Measurements from ENCODE around the gene PIGQ. TPM values are rescaled to one million over a fixed set of nuclear protein-coding genes. Genes with fewer than 3 reads are reported as not detected.
"Not testable (repeated sequence)": the region's sequence is repeated elsewhere in the genome, so short reads cannot be mapped to it uniquely, and the experiment has no call there.

The PIGQ gene
- total and polyA plus RNA-seq, 2 donors, result 14.4 to 65.4 TPM

DNA sequence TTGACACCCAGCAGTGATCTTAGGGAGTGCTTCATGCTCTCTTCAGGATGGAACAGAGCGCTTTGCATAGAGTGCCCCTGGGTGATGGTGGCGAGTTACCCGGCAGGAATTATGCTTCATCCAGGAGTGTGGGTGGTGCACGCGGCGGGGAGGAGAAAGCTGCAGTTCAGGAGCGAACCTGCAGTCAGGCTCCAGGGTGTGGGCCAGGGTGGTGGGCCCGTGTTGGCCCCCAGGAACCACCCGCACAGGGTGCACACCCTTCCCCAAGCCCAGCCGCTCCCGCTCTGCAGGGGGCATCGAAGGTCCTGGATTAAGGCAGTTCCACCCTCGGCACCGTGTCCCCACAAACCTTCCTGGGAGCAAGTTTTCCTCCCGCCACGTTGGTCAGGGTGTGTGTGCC is 24.0 kb downstream of the PIGQ start:
- Histone ChIP-seq H3K9me3 (ENCODE audit: control insufficient read depth in 2 of 2, insufficient read depth in 1 of 2, low read length in 1 of 2) (peaks cover 0 to 3% of the 10 kb centered on the region in 2 donors), H3K27me3 (ENCODE audit: control insufficient read depth in 2 of 2, insufficient read depth in 1 of 2, low read length in 1 of 2) (no peaks in the 10 kb centered on the region), H3K4me3 (ENCODE audit: low read length in 2 of 2) (no peak overlapping the region), H3K4me1 (ENCODE audit: control insufficient read depth in 2 of 2, insufficient read depth in 2 of 2, low read length in 2 of 2) (peaks cover 17 to 55% of the 10 kb centered on the region in 2 donors), H3K36me3 (ENCODE audit: control insufficient read depth in 2 of 2, insufficient read depth in 2 of 2, low read length in 1 of 2) (peaks cover 30 to 33% of the 10 kb centered on the region in 2 donors), H3K27ac (ENCODE audit: low read depth in 1 of 2, low read length in 1 of 2) (peak overlapping the region in 1 of 2 donors; percentile 44)
- WGBS, result 95% methylated on average over 16 of the region's 16 CpGs
- DNase-seq (ENCODE audit: low read depth in 6 of 9, low spot score in 9 of 9), result no peak

GRCh38 chr16:595094-595528 is 25.3 kb downstream of the PIGQ start:
- H3K4me3 ChIP-seq (ENCODE audit: low read length in 2 of 2), result no peak overlapping the region
- DNase-seq (ENCODE audit: low read depth in 6 of 9, low spot score in 9 of 9), result peak in 1 of 9 donors; percentile 37
- H3K27ac ChIP-seq (ENCODE audit: low read depth in 1 of 2, low read length in 1 of 2), result no peak overlapping the region
- H3K27me3 ChIP-seq (ENCODE audit: control insufficient read depth in 2 of 2, insufficient read depth in 1 of 2, low read length in 1 of 2), result no peaks in the 10 kb centered on the region
- peaks cover 17 to 57% of the 10 kb centered on the region in 2 donors for H3K4me1 ChIP-seq (ENCODE audit: control insufficient read depth in 2 of 2, insufficient read depth in 2 of 2, low read length in 2 of 2)
- peaks cover 0 to 3% of the 10 kb centered on the region in 2 donors for H3K9me3 ChIP-seq (ENCODE audit: control insufficient read depth in 2 of 2, insufficient read depth in 1 of 2, low read length in 1 of 2)
- H3K36me3 ChIP-seq (ENCODE audit: control insufficient read depth in 2 of 2, insufficient read depth in 2 of 2, low read length in 1 of 2), result peaks cover 35 to 42% of the 10 kb centered on the region in 2 donors
- WGBS, result 88% methylated on average over 18 of the region's 18 CpGs

DNA sequence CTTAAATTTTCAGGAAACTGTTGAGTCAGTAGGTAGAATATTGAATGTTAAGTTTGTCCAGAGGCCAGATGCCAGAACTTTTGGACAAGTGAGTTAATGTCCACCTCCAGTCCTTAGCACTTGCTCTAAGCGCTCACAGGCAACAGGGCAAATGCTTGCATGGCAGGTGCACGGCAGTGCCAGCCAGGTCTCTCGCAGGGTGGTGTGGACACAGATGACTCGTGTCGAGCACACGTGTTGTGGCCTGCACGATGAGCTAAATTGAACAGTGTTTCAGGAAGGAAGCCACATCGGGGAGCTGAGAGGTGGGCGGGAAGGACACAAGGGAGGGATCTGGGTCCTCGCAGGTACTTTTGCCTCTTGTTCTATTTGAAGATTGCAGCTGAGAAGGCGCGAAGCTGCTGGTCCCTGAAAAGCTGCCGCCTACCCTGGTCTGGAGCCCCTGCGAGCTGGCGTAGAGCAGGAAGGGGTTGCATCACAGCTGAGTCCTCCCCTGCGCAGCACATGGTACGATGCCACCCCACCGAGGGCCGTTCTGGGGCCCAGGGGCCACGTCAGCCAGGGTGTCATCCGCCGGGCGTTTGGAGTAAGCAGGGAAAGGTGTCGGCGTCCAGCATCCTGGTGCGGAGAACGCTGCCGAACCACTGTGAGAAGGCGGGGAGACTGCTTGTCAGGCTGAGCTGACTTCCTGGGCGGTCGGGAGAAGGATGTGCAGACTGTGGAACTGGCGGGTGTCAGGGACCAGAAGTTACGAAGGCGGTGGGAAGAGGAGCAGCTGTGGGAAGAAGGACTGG is 26.4 kb downstream of the PIGQ start:
- Histone ChIP-seq H3K4me3 (ENCODE audit: low read length in 2 of 2) (no peak overlapping the region), H3K36me3 (ENCODE audit: control insufficient read depth in 2 of 2, insufficient read depth in 2 of 2, low read length in 1 of 2) (peaks cover 35 to 42% of the 10 kb centered on the region in 2 donors), H3K9me3 (ENCODE audit: control insufficient read depth in 2 of 2, insufficient read depth in 1 of 2, low read length in 1 of 2) (no peaks in the 10 kb centered on the region), H3K27me3 (ENCODE audit: control insufficient read depth in 2 of 2, insufficient read depth in 1 of 2, low read length in 1 of 2) (no peaks in the 10 kb centered on the region), H3K27ac (ENCODE audit: low read depth in 1 of 2, low read length in 1 of 2) (peak overlapping the region in 1 of 2 donors; percentile 4), H3K4me1 (ENCODE audit: control insufficient read depth in 2 of 2, insufficient read depth in 2 of 2, low read length in 2 of 2) (peaks cover 18 to 60% of the 10 kb centered on the region in 2 donors)
- WGBS, result 94% methylated on average over 34 of the region's 34 CpGs
- DNase-seq (ENCODE audit: low read depth in 6 of 9, low spot score in 9 of 9), result no peak

DNA sequence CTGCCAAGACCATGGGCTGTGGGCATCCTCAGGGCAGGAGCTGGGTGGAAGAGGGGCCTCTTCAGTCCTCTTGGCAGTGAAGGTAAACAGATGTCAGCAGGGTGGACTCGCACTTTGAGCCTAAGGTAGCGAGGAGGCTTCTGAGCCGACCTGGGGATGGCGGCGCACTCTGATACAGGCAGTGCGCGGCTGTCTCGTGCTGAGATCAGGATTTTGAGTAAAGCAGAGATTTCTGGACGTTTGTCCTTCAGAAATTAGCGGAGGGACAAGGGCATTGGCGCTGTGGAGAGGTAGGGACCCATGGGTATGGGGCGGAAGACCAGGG is 26.9 kb downstream of the PIGQ start:
- DNase-seq (ENCODE audit: low read depth in 6 of 9, low spot score in 9 of 9), result no peak
- H3K27ac ChIP-seq (ENCODE audit: low read depth in 1 of 2, low read length in 1 of 2), result no peak overlapping the region
- 96% methylated on average over 12 of the region's 12 CpGs for WGBS
- peaks cover 35 to 42% of the 10 kb centered on the region in 2 donors for H3K36me3 ChIP-seq (ENCODE audit: control insufficient read depth in 2 of 2, insufficient read depth in 2 of 2, low read length in 1 of 2)
- H3K9me3 ChIP-seq (ENCODE audit: control insufficient read depth in 2 of 2, insufficient read depth in 1 of 2, low read length in 1 of 2), result no peaks in the 10 kb centered on the region
- peaks cover 20 to 63% of the 10 kb centered on the region in 2 donors for H3K4me1 ChIP-seq (ENCODE audit: control insufficient read depth in 2 of 2, insufficient read depth in 2 of 2, low read length in 2 of 2)
- no peak overlapping the region for H3K4me3 ChIP-seq (ENCODE audit: low read length in 2 of 2)
- no peaks in the 10 kb centered on the region for H3K27me3 ChIP-seq (ENCODE audit: control insufficient read depth in 2 of 2, insufficient read depth in 1 of 2, low read length in 1 of 2)

DNA sequence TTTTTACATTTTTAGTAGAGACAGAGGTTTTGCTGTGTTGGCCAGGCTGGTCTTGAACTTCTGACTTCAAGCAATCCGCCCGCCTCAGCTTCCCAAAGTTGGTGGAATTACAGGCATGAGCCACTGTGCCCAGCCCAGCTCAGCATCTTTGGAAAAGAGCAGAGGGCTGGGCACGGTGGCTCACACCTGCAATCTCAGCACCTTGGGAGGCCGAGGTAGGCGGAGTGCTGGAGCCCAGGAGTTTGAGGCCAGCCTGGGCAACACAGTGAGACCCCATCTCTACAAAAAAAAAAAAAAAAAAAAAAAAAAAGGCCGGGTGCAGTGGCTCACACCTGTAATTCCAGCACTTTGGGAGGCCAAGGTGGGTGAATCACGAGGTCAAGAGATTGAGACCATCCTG is 27.9 kb downstream of the PIGQ start:
- not testable (repeated sequence) for H3K9me3 ChIP-seq (ENCODE audit: control insufficient read depth in 2 of 2, insufficient read depth in 1 of 2, low read length in 1 of 2); DNase-seq (ENCODE audit: low read depth in 6 of 9, low spot score in 9 of 9); H3K27me3 ChIP-seq (ENCODE audit: control insufficient read depth in 2 of 2, insufficient read depth in 1 of 2, low read length in 1 of 2); H3K4me3 ChIP-seq (ENCODE audit: low read length in 2 of 2); H3K27ac ChIP-seq (ENCODE audit: low read depth in 1 of 2, low read length in 1 of 2)
- Histone ChIP-seq H3K4me1 (ENCODE audit: control insufficient read depth in 2 of 2, insufficient read depth in 2 of 2, low read length in 2 of 2) (peaks cover 20 to 62% of the 10 kb centered on the region in 2 donors), H3K36me3 (ENCODE audit: control insufficient read depth in 2 of 2, insufficient read depth in 2 of 2, low read length in 1 of 2) (peaks cover 27 to 41% of the 10 kb centered on the region in 2 donors)
- 96% methylated on average over 7 of the region's 7 CpGs for WGBS

- H3K4me1 ChIP-seq (ENCODE audit: control insufficient read depth in 2 of 2, insufficient read depth in 2 of 2, low read length in 2 of 2), result peaks cover 30 to 63% of the 10 kb centered on the region in 2 donors
- no peak overlapping the region for H3K4me3 ChIP-seq (ENCODE audit: low read length in 2 of 2)
- no peaks in the 10 kb centered on the region for H3K27me3 ChIP-seq (ENCODE audit: control insufficient read depth in 2 of 2, insufficient read depth in 1 of 2, low read length in 1 of 2)
- 98% methylated on average over 43 of the region's 43 CpGs for WGBS
- H3K27ac ChIP-seq (ENCODE audit: low read depth in 1 of 2, low read length in 1 of 2), result no peak overlapping the region
- peaks cover 22 to 29% of the 10 kb centered on the region in 2 donors for H3K36me3 ChIP-seq (ENCODE audit: control insufficient read depth in 2 of 2, insufficient read depth in 2 of 2, low read length in 1 of 2)
- no peak for DNase-seq (ENCODE audit: low read depth in 6 of 9, low spot score in 9 of 9)
- H3K9me3 ChIP-seq (ENCODE audit: control insufficient read depth in 2 of 2, insufficient read depth in 1 of 2, low read length in 1 of 2), result no peaks in the 10 kb centered on the region
These were observed 29.3 kb downstream of the PIGQ start for GRCh38 chr16:598823-599739.

GRCh38 chr16:600781-601180 is 31.0 kb downstream of the PIGQ start:
- peaks cover 38 to 66% of the 10 kb centered on the region in 2 donors for H3K4me1 ChIP-seq (ENCODE audit: control insufficient read depth in 2 of 2, insufficient read depth in 2 of 2, low read length in 2 of 2)
- no peak overlapping the region for H3K4me3 ChIP-seq (ENCODE audit: low read length in 2 of 2)
- peaks cover 21 to 28% of the 10 kb centered on the region in 2 donors for H3K36me3 ChIP-seq (ENCODE audit: control insufficient read depth in 2 of 2, insufficient read depth in 2 of 2, low read length in 1 of 2)
- WGBS, result 49% methylated on average over 7 of the region's 7 CpGs
- peak overlapping the region; percentile 74 to 79 for H3K27ac ChIP-seq (ENCODE audit: low read depth in 1 of 2, low read length in 1 of 2)
- H3K9me3 ChIP-seq (ENCODE audit: control insufficient read depth in 2 of 2, insufficient read depth in 1 of 2, low read length in 1 of 2), result peaks cover 0 to 11% of the 10 kb centered on the region in 2 donors
- H3K27me3 ChIP-seq (ENCODE audit: control insufficient read depth in 2 of 2, insufficient read depth in 1 of 2, low read length in 1 of 2), result no peaks in the 10 kb centered on the region
- peak in 2 of 9 donors; percentile 36 to 66 for DNase-seq (ENCODE audit: low read depth in 6 of 9, low spot score in 9 of 9)

DNA sequence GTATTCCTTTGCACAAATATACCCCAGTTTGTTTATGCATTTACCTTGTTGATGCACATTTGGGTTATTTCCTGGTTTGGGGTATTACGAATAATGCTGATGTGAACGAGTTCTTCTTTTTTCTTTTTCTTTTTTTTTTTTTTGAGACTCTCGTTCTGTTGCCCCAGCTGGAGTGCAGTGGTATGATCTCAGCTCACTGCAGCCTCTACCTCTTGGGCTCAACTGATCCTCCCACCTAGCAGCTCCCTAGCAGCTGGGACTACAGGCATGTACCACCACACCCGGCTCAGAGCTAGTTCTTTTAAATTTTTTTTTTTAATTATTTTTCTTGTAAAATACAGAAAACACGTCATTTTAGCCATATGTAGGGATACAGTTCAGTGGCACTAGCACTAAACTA is 34.2 kb downstream of the PIGQ start:
- 20% methylated on average over 5 of the region's 5 CpGs for WGBS
- peak in 4 of 9 donors; percentile 42 to 78 (median 46) for DNase-seq (ENCODE audit: low read depth in 6 of 9, low spot score in 9 of 9)
- peaks cover 7 to 8% of the 10 kb centered on the region in 2 donors for H3K36me3 ChIP-seq (ENCODE audit: control insufficient read depth in 2 of 2, insufficient read depth in 2 of 2, low read length in 1 of 2)
- peaks cover 0 to 11% of the 10 kb centered on the region in 2 donors for H3K9me3 ChIP-seq (ENCODE audit: control insufficient read depth in 2 of 2, insufficient read depth in 1 of 2, low read length in 1 of 2)
- peak overlapping the region; percentile 98 to 99 for H3K27ac ChIP-seq (ENCODE audit: low read depth in 1 of 2, low read length in 1 of 2)
- peak overlapping the region; percentile 17 to 32 for H3K4me3 ChIP-seq (ENCODE audit: low read length in 2 of 2)
- no peaks in the 10 kb centered on the region for H3K27me3 ChIP-seq (ENCODE audit: control insufficient read depth in 2 of 2, insufficient read depth in 1 of 2, low read length in 1 of 2)
- peaks cover 38 to 57% of the 10 kb centered on the region in 2 donors for H3K4me1 ChIP-seq (ENCODE audit: control insufficient read depth in 2 of 2, insufficient read depth in 2 of 2, low read length in 2 of 2)

All from thymus (tissue), 11 donors.